Adrenal gland (tissue), 12 donors: ENCODE data around the gene PRKAR1A. TPM values are rescaled to one million over a fixed set of nuclear protein-coding genes. Genes with fewer than 3 reads are reported as not detected.

Experiments used
- DNase-seq, 7 donors: peaks; one replicate each; pipeline ENCODE4 v3.0.0-alpha.2; 2019 to 2020
- H3K27ac ChIP-seq, 5 donors: fragments of 200-600 bp; sonication (generic) in 4 of 5; 1 replicate in 3 of 5; 2 replicates in 2 of 5; pipeline versions ENCODE4 v1.5.1 to v1.8.0; 2016 to 2020; ENCODE audit warnings: mild to moderate bottlenecking in 1 of 5
- H3K27me3 ChIP-seq: fragments of 200-600 bp; 2 replicates; pipeline ENCODE4 v1.8.0; 2021
- H3K36me3 ChIP-seq, 2 donors: fragments of 200-600 bp; replicated peaks in 1 of 2; 1 replicate in 1 of 2; 2 replicates in 1 of 2; pipeline versions ENCODE4 v1.5.1 to v1.8.0; 2018 to 2022
- H3K4me1 ChIP-seq, 2 donors: fragments of 200-600 bp; replicated peaks in 1 of 2; 1 replicate in 1 of 2; 2 replicates in 1 of 2; pipeline versions ENCODE4 v1.5.1 to v1.8.0; 2018 to 2021
- H3K4me3 ChIP-seq, 4 donors: fragments of 200-600 bp; sonication (generic) in 3 of 4; one replicate each; pipeline ENCODE4 v1.5.1; 2016 to 2018
- H3K9me3 ChIP-seq, 3 donors: fragments of 200-600 bp; sonication (generic) in 1 of 3; replicated peaks in 1 of 3; 1 replicate in 2 of 3; 2 replicates in 1 of 3; pipeline versions ENCODE4 v1.5.1 to v1.8.0; 2016 to 2021
- CTCF ChIP-seq, 6 experiments: fragments of 450-650 bp in 4 of 6; fragments of 200-600 bp in 2 of 6; sonication (generic) in 1 of 6; IDR thresholded peaks; 1 replicate in 5 of 6; 2 replicates in 1 of 6; pipeline versions ENCODE4 v1.5.1 to v1.8.0; 2016 to 2021; ENCODE audit warnings: antibody characterized with exemption in 6 of 6, mild to moderate bottlenecking in 2 of 6, moderate library complexity in 1 of 6
- POLR2A ChIP-seq, 2 donors: fragments of 450-650 bp; IDR thresholded peaks; one replicate each; pipeline ENCODE4 v1.6.1; 2017; ENCODE audit warnings: antibody characterized with exemption in 2 of 2, mild to moderate bottlenecking in 2 of 2, moderate library complexity in 1 of 2
- WGBS, 4 donors: extraction: QIAGEN DNeasy Blood & Tissue Kit in 2 of 4; methylation state at CpG; one replicate each; pipeline versions ENCODE4 v1.1.5 to v1.1.7; 2013 to 2017; 5-methylcytosine and 5-hydroxymethylcytosine counted together
- intact Hi-C, 2 donors: fragments of 100-400 bp; cut with DNase I; formaldehyde crosslinking; loops; one replicate each; pipeline versions ENCODE4 v1.14.1 to v1.15.0; 2022 to 2023
- polyA plus RNA-seq, 3 donors: library from polyadenylated mRNA; stranded (reverse); fragments of 200-250 nt in 2 of 3; fragments of 350-450 nt in 1 of 3; fragmentation: Illumina TruSeq in 1 of 3; extraction: RNeasy Lipid Tissue Mini Kit (QIAGEN cat#74804) in 1 of 3; gene quantifications; one replicate each; pipeline ENCODE4 v1.2.3, GENCODE V29; 2013 to 2014
- total RNA-seq, 9 donors: library from RNA; depleted of rRNA in 4 of 9; stranded (reverse); fragments of >200 nt in 4 of 9; fragments of 120-200 nt in 1 of 9; fragmentation: NEBNext Ultra II Directional in 1 of 9; extraction: Animal tissue kit (Norgen Biotek cat#: 25700) in 1 of 9; gene quantifications; one replicate each; pipeline versions ENCODE4 v1.1.0 to v1.2.4, GENCODE V29; 2013 to 2023
- donor health status: healthy with polysubstance abuse.
- donor health status: Bipolar disorder and iron deficiency.
- donor health status: DM: yes; HTN: yes; CAD: no.
- donor health status: DM: no; HTN: no; CAD: no.
- donor health status: DM: no; HTN: no; CAD: no.
- donor health status: DM: yes; HTN: yes; CAD: no.

The PRKAR1A gene
- total and polyA plus RNA-seq, 12 donors = 56.3 to 585 (median 388) TPM

- H3K27me3 ChIP-seq = no peaks in the 10 kb centered on the region
- TF ChIP-seq POLR2A (IDR thresholded peaks at IDR 0.05) = no peak
- no peak for TF ChIP-seq CTCF (IDR thresholded peaks at IDR 0.05)
- no peak for DNase-seq
- H3K27ac ChIP-seq = no peak overlapping the region
- intact Hi-C loops = loop anchor here in 1 of 2 donors (10.0 kb wide), 1 partner anchor 224 kb away; no protein-coding TSS in a partner anchor
- no peaks in the 10 kb centered on the region for H3K9me3 ChIP-seq
- H3K4me3 ChIP-seq = no peak overlapping the region
- H3K36me3 ChIP-seq = peaks cover 0 to 90% of the 10 kb centered on the region in 2 donors
- H3K4me1 ChIP-seq = peaks cover 0 to 7% of the 10 kb centered on the region in 2 donors
- 88 to 92% (median 89%) methylated on average over 4 of the region's 4 CpGs for WGBS, 4 donors
These were observed 19.0 kb downstream of the PRKAR1A start for GRCh38 chr17:68531252-68531651.

GRCh38 chr17:68532826-68533225 is 20.6 kb downstream of the PRKAR1A start:
- intact Hi-C loops = loop anchor here in 1 of 2 donors (10.0 kb wide), 1 partner anchor 222 kb away; no protein-coding TSS in a partner anchor
- H3K36me3 ChIP-seq = peaks cover 0 to 87% of the 10 kb centered on the region in 2 donors
- TF ChIP-seq CTCF (IDR thresholded peaks at IDR 0.05) (no peak), POLR2A (IDR thresholded peaks at IDR 0.05) (no peak)

GRCh38 chr17:68533887-68534694 is 21.9 kb downstream of the PRKAR1A start:
- peaks cover 0 to 15% of the 10 kb centered on the region in 2 donors for H3K4me1 ChIP-seq
- 75 to 82% (median 78%) methylated on average over 6 of the region's 6 CpGs for WGBS, 4 donors
- H3K9me3 ChIP-seq = no peaks in the 10 kb centered on the region
- peaks cover 0 to 86% of the 10 kb centered on the region in 2 donors for H3K36me3 ChIP-seq
- intact Hi-C loops = loop anchor here in 1 of 2 donors (10.0 kb wide), 1 partner anchor 221 kb away; no protein-coding TSS in a partner anchor
- H3K27ac ChIP-seq = no peak overlapping the region
- H3K27me3 ChIP-seq = no peaks in the 10 kb centered on the region
- no peak overlapping the region for H3K4me3 ChIP-seq
- TF ChIP-seq POLR2A (IDR thresholded peaks at IDR 0.05) (no peak), CTCF (IDR thresholded peaks at IDR 0.05) (peak; percentile 39 to 59 (median 50))
- DNase-seq = no peak

More at GRCh38 chr17:68532826-68533225, 20.6 kb downstream of the PRKAR1A start:
- no peak overlapping the region for H3K27ac ChIP-seq
- WGBS, 4 donors = 79 to 92% (median 85%) methylated on average over 3 of the region's 3 CpGs
- no peaks in the 10 kb centered on the region for H3K9me3 ChIP-seq
- DNase-seq = no peak
- peaks cover 0 to 15% of the 10 kb centered on the region in 2 donors for H3K4me1 ChIP-seq
- no peaks in the 10 kb centered on the region for H3K27me3 ChIP-seq
- no peak overlapping the region for H3K4me3 ChIP-seq

- no peak for DNase-seq
- Histone ChIP-seq H3K27me3 (no peaks in the 10 kb centered on the region), H3K27ac (no peak overlapping the region), H3K36me3 (peaks cover 0 to 86% of the 10 kb centered on the region in 2 donors), H3K4me1 (peaks cover 0 to 15% of the 10 kb centered on the region in 2 donors), H3K4me3 (no peak overlapping the region), H3K9me3 (no peaks in the 10 kb centered on the region)
- 89 to 94% (median 93%) methylated on average over 6 of the region's 6 CpGs for WGBS, 4 donors
- TF ChIP-seq CTCF (IDR thresholded peaks at IDR 0.05) (no peak), POLR2A (IDR thresholded peaks at IDR 0.05) (no peak)
- intact Hi-C loops = loop anchor here (5.0 to 10.0 kb wide), 2 partner anchors 220 to 228 kb away; no protein-coding TSS in a partner anchor
These were observed 22.5 kb downstream of the PRKAR1A start for GRCh38 chr17:68534695-68535088.
